NCI-H2171 treated with DMSO at 0.1 percent for 48 hours (cell line): ENCODE results near the gene SPINT1.

ENCODE experiments used
- DNase-seq: peaks from one replicate; lab custom pipeline; 2025; lab: John Stamatoyannopoulos, UW

SPINT1 gene

GRCh38 chr15:40843885-40844695 lies at the start of gene SPINT1:
TSS of gene SPINT1 (plus strand) at chr15:40844048. CDS start at chr15:40844555, 507 bp downstream.
- DNase-seq = peak; percentile 43

DNA sequence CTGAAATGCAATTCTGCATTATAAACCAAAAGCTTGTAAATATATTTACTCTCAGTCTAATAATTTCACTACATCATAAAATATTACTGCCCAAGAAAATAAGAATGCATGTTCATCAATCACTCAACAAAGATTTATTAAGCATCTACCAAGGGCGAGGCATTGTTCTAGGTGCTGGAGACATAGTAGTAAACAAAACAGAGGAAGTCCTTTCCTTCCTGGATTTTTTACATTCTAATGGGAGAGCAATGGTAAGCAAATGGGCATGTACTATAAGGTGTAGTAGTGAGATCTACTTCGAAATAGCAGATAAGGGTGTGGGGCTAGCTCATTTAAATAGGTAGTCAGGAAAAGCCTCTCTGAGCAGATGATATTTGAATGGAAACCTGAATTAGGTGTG lies 47.8 kb upstream of the SPINT1 start:
- no peak for DNase-seq

DNA sequence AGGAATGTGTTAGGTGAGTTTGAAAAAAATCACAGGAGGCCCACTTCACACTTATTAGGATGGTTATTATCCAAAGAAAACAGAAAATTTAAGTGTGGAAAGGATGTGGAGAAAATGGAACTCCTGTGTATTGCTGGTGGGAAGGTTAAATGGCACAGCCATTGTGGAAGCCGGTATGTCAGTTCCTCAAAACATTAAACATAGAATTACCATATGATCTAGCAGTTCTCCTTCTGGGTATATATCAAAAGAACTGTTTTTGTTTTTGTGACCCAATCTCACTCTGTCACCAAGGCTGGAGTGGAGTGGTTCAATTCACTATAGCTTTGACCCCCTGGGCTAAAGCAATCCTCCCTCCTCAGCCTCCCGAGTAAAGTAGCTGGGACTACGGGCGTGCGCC lies 47.3 kb upstream of the SPINT1 start:
- no peak for DNase-seq

- no peak for DNase-seq
These were observed 44.3 kb upstream of the SPINT1 start for GRCh38 chr15:40799523-40799922.

- DNase-seq = no peak
These were observed 40.8 kb upstream of the SPINT1 start for GRCh38 chr15:40803076-40803475.

- no peak for DNase-seq
These were observed 40.2 kb upstream of the SPINT1 start for GRCh38 chr15:40803688-40804087.

GRCh38 chr15:40806672-40807027 lies 37.2 kb upstream of the SPINT1 start:
- DNase-seq = no peak

DNA sequence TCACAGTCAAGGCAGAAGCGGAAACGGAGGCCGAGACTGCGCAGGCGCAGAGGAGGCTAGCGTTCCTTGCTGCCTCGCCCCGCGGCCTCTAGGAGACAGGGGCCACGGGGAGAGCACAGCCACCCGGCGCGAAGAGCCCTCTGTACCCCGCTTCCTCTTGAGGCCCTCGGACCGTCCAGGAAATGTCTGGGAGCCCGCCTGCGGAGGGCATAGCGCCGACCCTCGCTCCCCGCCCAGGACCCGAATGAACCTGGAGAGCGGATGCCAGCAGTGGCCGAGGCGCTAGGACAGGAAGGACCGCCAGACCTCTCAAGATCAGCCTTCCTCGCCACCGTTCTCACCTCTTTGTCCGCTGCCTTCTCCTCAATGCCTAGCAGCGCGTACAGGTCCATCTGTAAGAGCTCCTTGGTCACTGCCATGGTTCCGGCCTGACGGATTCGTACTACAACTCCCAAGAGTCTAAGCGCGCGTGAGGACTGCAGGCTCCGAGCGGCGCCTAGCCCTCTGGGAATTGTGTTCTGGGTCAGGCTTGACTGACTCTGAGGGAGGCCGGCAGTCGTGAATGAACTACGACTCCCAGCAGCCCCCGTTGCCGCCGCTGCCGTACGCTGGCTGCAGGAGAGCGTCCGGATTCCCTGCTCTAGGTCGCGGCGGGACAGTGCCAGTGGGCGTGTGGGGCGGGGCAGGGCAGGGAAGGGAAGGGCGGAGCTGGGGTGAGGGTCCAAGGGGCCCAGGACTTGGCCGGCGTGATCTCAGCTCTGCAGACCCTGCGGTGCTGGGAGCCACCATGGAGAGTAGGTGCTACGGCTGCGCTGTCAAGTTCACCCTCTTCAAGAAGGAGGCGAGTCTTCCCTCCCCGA lies 36.6 kb upstream of the SPINT1 start, which contains the start of the genes DNAJC17 and ZFYVE19:
Gene DNAJC17 (minus strand): TSS at position 446 of the 860 bp plus-strand sequence. CDS start 27 bp downstream, at position 419.
Gene ZFYVE19 (plus strand): TSS at position 62 of the 860 bp plus-strand sequence. CDS start 501 bp downstream, at position 563.
- DNase-seq = peak; percentile 99

GRCh38 chr15:40807888-40808461 lies 35.9 kb upstream of the SPINT1 start:
- no peak for DNase-seq

DNA sequence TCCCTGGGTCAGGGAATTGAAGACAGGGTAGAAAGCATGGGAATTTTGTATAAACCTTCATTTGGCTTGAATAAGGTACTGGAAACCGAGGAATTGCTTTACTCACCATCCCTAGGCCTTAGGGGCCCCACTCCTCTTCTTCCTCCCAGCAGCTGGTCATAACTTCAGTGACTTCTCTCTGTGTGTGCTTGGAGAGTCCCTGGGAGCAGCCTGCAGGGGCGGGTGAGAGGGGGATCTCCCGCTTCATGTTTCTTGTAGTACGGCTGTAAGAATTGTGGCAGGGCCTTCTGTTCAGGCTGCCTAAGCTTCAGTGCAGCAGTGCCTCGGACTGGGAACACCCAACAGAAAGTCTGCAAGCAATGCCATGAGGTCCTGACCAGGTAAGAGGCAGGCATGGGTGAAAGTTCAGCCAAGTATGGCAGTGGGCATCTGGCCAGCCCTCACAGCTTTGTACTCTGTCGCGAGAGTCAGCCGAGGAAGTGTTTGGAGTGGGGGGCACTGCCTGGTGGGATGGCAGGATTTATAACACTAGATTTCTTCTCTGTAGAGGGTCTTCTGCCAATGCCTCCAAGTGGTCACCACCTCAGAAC lies 34.9 kb upstream of the SPINT1 start:
- DNase-seq = no peak

- DNase-seq = no peak
These were observed 31.0 kb upstream of the SPINT1 start for GRCh38 chr15:40812721-40813425.

- no peak for DNase-seq
These were observed 28.7 kb upstream of the SPINT1 start for GRCh38 chr15:40815042-40815698.

- no peak for DNase-seq
These were observed 24.8 kb upstream of the SPINT1 start for GRCh38 chr15:40819048-40819447.

- no peak for DNase-seq
These were observed 22.7 kb upstream of the SPINT1 start for GRCh38 chr15:40821195-40821594.

DNA sequence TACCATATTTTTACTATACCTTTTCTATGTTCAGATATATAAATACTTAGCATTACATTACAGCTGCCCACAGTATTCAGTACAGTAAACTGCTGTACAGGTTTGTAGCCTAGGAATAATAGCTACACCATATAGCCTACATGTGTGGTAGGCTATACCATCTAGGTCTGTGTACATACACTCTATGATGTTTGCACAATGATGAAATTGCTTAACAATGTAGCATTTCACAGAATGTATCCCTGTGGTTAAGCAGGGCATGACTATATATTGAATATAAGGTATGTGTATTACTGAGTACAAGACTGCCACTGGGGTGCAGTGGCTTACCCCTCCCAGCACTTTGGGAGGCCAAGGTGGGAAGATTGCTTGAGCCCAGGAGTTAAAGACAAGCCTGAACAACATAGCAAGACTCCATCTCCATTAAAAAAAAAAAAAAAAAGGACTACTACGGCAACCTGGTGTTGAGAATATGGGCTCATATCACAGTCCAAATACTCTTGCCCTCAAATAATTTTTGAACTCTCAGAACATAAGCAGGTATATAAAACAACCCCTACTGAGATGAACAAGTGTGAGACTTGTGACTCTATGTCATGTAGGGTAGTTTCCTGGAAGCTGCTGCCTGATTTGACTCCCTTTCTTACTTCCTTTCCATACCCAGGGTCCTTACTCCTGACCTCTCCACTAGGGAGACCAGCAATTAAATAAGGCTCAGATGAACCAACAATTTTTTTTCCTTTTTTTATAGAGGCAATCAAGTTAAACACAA lies 20.1 kb upstream of the SPINT1 start:
- DNase-seq = no peak

GRCh38 chr15:40825661-40826422 lies 18.0 kb upstream of the SPINT1 start:
- no peak for DNase-seq

GRCh38 chr15:40826423-40827075 lies 17.3 kb upstream of the SPINT1 start:
- DNase-seq = no peak

DNA sequence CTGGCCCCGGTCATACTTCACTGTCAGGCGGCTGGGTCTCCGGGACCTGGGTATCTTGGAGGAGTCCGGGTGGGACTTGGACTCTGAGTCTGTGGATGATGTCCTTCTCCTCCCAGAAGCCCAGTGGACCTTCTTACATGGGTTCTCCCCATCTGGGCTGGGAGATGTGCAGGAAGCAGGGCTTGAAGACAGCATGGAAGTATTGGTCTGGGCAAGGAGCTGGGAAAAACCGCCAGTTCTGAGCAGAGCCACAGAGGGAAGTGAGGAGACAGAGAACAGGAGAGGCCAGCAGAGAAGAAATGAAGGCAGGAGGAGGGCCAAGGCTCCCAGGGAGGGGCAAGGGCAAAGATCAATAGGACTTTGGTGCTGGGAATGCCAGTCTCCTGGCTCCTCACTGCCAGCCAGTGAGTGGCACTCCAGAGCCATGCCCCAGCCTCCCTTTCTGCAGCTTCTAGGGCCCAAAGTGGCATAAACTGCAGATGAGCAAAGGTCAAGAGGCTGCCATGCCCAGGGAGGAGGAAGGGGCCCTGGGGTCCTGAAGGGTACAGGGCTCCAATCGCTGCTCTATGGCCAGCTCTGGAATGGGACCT lies 15.3 kb upstream of the SPINT1 start, which contains the start of gene PPP1R14D:
Gene PPP1R14D (minus strand): TSS at position 262 of the 590 bp plus-strand sequence. CDS start 67 bp downstream, at position 195.
- no peak for DNase-seq
